Activated T-cell treated with anti-CD3 and anti-CD28 coated beads, Interleukin-2, amount 50 U/mL, for 48 hours (primary cell): Measurements from ENCODE around the gene ABCG1.
A peak's percentile ranks its signal among the peaks of the same experiment; 100 is the strongest.

Source experiments
- DNase-seq, 2 experiments: peaks; one replicate each; pipeline ENCODE4 v3.0.0-alpha.2; 2020

The ABCG1 gene

DNA sequence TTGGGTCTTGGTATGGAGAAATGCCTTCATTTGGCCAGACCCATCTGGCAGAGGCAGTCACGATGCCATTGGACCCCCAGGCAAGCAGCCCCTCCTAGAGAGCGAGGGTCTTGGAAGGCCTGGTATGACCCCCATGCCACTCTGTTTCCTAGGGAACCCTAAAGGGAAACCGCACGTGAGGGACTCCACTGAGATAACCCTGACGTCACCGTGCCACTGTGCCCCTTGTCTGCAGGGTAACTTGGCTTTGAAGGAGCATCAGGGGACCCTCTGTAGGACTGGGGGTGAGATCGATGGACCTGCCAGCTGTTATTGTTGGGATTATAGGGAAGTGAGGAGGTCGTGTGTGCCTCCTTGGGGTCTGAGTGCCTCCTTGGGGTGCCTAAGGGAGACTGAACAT lies 34.5 kb downstream of the ABCG1 start:
- no peak for DNase-seq

DNA sequence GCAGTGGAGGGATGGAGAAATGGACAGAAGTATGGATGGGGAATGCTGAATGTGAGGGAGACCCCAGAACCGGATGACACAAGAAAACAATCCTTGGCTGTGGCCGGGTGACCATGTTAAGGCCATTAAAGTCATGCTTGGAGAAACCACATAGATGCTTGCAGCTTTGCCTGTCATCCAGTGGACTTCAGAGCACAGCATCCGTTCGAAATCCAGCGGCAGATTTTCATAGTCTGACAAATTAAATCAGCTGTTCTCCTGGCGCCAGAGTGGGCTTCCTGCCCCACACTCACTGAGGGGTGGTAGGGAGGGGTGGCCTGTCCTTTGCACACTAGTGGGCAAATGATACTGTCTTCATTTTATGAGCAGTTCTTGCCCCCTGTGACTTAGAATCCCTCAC lies 35.1 kb downstream of the ABCG1 start:
- no peak for DNase-seq

- DNase-seq: no peak
Measured at GRCh38 chr21:42254651-42255601, 36.0 kb downstream of the ABCG1 start.

DNA sequence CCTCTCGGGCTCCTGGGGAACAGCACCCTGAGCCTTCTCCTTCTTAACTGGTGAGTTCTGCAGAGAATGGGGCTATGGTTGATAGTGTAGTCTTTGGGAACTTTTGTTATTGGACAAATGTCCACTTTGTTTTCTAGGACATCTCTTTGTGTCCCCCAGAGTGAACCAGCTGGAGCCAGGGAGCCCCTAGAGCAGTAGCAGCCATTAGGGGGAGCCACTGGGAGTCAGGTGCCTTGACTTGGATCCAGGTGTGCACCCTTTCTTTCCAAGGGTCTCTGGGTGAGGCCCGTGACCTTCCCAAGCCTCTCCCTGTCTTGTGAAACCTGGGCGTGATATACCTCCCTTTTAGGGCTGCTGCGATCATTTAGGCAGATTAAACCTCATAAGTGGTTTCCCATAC lies 36.9 kb downstream of the ABCG1 start:
- no peak for DNase-seq

DNA sequence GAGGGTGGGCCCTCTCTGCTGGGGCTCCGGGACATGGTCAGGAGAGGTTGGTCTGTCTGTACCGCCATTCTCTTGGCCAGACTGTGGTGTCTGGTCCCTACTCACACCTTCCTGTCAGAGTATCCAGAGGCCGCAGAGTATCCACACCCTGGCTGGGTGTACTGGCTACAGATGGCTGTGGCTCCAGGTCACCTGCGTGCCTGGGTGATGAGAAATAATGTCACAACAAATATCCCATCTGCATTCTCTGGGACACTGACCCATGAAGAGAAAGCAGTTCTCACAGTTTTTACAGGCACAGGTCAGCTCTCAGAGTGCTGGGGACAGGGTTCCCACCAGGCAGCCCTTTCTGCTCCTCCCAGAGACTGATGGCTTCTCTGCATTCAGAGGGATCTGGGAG lies 37.4 kb downstream of the ABCG1 start:
- no peak for DNase-seq

- DNase-seq: no peak
Measured at GRCh38 chr21:42257091-42257765, 38.3 kb downstream of the ABCG1 start.

- DNase-seq: peak; percentile 85 to 89
Measured at GRCh38 chr21:42258150-42258884, 39.4 kb downstream of the ABCG1 start.

DNA sequence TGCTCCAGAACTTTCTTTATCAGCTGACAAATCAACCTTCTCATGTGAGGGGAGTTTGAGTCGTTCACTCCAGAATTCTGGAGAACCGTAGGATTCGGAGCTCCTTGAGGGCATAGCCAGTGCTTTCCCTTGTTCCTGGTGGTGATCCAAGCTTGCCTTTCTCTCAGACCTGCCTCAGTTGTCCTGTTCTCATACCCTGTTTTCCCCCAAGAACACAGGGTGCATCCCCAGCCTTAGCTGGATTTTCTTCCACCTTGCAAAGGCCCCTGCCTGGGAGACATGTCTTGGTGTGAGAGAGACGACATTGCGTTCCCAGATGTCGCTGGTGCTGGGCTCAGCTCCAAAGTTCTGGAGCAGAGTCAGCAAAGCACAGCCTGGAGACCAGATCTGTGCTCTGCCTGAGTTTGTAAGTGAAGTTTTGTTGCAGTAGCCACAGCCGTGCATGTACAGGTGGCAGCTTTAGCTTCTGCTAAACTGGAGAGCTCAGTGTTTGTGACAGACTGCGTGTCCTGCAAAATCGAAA lies 40.0 kb downstream of the ABCG1 start:
- no peak for DNase-seq

DNA sequence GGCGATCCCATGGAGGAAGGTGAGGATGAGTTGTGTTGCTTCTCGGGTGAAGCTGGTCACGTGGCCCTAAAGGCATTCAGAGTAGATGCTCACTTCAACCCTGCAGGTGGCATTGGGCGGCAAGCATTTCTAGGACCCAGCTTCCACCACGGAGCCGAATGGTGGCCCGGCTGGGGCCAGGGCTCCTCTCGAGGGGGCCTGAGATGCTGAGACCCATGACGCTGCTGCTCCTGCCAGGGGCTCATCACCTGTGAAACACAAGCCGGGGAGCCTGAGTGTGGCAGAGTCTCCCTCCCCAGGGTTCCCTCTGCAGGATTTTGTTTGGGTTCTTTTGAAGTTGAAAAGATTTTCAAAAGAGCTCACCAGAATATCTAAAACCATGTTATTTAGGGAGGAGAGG lies 41.2 kb downstream of the ABCG1 start:
- DNase-seq: no peak

DNA sequence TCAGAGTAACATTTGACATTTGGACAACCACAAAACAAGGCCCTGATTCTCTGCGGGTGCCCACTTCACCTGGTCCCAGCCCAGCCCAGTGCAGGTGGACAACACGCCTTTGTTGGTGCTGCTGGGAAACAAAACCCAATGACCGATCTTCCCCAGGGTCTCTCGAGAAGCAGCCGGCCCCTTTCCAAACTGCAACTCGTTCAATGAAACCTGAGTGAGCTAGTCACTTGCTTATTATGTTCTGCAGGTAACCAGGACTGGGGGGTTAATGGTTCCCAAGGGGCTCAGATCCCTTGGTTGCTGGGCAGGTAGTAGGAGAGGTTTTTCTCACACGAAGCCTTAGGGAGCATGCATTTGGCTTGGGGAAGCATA lies 42.9 kb downstream of the ABCG1 start:
- no peak for DNase-seq

DNA sequence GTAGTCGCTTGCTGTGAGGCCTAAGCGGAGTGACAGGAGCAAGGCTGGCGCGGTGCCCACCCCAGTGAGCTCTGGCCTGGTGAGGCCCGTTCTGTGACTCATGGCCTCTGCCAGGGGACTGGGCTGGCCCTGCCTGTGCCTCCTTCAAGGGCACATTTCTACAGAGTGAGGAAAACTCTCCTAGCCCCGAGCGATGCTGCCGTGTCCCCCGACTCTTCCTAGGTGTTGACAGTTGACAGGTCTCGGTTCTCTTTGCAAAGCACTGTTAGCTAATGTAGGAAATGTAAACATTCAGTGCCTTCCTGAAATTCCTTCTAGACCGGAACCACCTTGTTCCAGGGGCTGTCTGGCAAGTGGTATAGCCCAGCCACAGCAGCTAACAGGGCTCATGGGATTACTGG lies 43.9 kb downstream of the ABCG1 start:
- no peak for DNase-seq

- no peak for DNase-seq
Measured at GRCh38 chr21:42263591-42264131, 44.7 kb downstream of the ABCG1 start.

GRCh38 chr21:42264245-42265195 lies 45.6 kb downstream of the ABCG1 start:
- no peak for DNase-seq

DNA sequence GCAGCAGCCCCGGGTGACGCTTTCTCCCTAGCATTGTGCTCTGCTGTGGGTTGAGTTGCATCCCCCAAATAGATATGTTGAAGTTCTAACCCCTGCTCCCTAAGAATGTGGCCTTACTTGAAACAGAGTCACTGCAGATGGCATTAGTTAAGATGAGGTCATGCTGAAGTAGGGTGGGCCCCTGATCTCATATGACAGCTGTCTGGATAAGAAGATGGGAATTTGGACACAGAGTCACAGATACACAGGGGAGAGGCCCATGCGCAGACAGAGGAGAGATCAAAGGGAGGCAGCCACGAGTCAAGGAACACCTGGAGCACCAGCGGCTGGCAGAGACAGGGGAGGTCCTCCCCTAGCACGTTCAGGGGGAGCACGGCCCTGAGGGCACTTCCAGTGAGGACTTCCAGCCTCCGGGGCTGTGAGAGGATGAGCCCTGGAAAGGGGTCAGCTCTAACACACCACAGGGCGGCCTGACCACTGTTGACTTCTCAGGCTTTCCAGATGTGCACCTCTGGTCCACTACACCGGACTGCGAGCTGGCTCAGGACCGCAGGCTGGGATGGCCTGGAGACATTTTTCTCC lies 46.4 kb downstream of the ABCG1 start:
- DNase-seq: no peak

GRCh38 chr21:42266971-42267556 lies 48.1 kb downstream of the ABCG1 start:
- no peak for DNase-seq

- no peak for DNase-seq
Measured at GRCh38 chr21:42269386-42269785, 50.4 kb downstream of the ABCG1 start.

DNA sequence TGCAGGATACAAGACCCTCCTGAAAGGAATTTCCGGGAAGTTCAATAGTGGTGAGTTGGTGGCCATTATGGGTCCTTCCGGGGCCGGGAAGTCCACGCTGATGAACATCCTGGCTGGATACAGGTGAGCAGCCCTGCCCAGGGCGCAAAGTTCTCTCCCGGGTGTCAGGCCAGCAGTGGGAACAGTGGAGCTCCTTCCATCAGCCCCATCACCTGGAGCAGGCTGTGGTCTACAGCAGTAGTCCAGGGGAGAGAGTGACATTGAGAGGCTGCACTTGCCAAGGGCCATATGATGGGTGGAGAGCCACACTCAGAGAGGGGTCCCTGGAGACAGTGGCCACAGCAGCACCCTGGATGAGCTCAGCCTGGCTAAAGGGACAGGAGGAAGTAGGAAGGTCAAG lies 52.1 kb downstream of the ABCG1 start:
- DNase-seq: no peak

GRCh38 chr21:42272109-42272962 lies 53.4 kb downstream of the ABCG1 start:
- DNase-seq: no peak

- no peak for DNase-seq
Measured at GRCh38 chr21:42272984-42273600, 54.2 kb downstream of the ABCG1 start.

DNA sequence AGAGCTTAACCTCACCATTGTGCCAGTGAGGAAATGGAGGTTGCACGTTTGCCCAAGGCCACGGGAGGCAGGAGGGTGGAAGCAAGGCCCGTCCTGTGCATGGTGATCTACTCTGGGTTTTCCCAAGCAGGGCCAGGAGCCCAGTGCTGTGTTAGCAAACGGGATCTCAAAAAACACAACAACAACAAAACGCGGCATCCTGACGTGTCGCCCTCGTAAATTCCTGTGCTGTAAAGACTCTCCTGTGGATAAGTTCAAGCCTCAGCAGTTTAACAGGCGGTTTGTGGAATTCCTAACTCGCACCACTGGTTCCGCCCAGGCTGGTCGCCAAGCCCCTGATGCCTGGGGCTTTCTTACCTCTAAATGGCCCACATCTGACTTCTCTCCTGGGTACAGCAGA lies 57.1 kb downstream of the ABCG1 start:
- DNase-seq: no peak
